Osteoblast (primary cell): ENCODE data around the gene MSRB1. TPM values are rescaled to one million over a fixed set of nuclear protein-coding genes. Genes with fewer than 3 reads are reported as not detected.

Source experiments
- small RNA-seq: library from RNA; depleted of rRNA; stranded (forward); fragments of <200 nt; gene quantifications from one replicate; pipeline ENCODE3, GENCODE V24; 2012
- total RNA-seq: library from RNA; depleted of rRNA; stranded (reverse); fragments of >200 nt; gene quantifications from 2 replicates; pipeline ENCODE4 v1.2.3, GENCODE V29; 2012

Gene MSRB1
- total RNA-seq, 1 donor: 18.1 TPM

Small RNAs within 50 kb of the gene (small RNA-seq; reads per million reads assigned to genes)
- gene AC005363.2 (not detected), gene SNORA10 (not detected), gene SNORA64 (not detected)

Other genes starting within 250 kb of the MSRB1 start
- 64.1 and 71.0 TPM in 2 replicates for gene MAPK8IP3, start 237.0 kb downstream of the MSRB1 start, total RNA-seq
- 49.2 and 55.4 TPM in 2 replicates for gene NME3, start 171.7 kb downstream of the MSRB1 start, total RNA-seq
- 10.0 and 16.3 TPM in 2 replicates for gene EME2, start 170.4 kb downstream of the MSRB1 start, total RNA-seq
- gene MRPS34, start 170.1 kb downstream of the MSRB1 start, total RNA-seq: 40.5 and 47.1 TPM in 2 replicates
- gene SPSB3, start 160.6 kb downstream of the MSRB1 start, total RNA-seq: 33.6 and 42.3 TPM in 2 replicates
- 45.4 and 56.1 TPM in 2 replicates for gene NUBP2, start 160.2 kb downstream of the MSRB1 start, total RNA-seq
- not detected in 2 replicates for gene IGFALS, start 149.5 kb downstream of the MSRB1 start, total RNA-seq
- gene HAGH, start 116.4 kb downstream of the MSRB1 start, total RNA-seq: 28.9 and 32.9 TPM in 2 replicates
- 63.1 and 72.7 TPM in 2 replicates for gene FAHD1, start 116.0 kb downstream of the MSRB1 start, total RNA-seq
- not detected in 2 replicates for gene MEIOB, start 71.0 kb downstream of the MSRB1 start, total RNA-seq
- not detected in 2 replicates for gene HS3ST6, start 24.8 kb downstream of the MSRB1 start, total RNA-seq
- not detected in 2 replicates for gene RPL3L, start 11.5 kb upstream of the MSRB1 start, total RNA-seq
- gene NDUFB10, start 16.3 kb upstream of the MSRB1 start, total RNA-seq: 82.8 and 109 TPM in 2 replicates
- gene RPS2, start 21.6 kb upstream of the MSRB1 start, total RNA-seq: 1,815 and 2,359 TPM in 2 replicates
- gene RNF151, start 23.7 kb upstream of the MSRB1 start, total RNA-seq: 0.36 TPM in 1 of 2 replicates, not detected in the other
- gene TBL3, start 28.9 kb upstream of the MSRB1 start, total RNA-seq: 22.4 and 26.1 TPM in 2 replicates
- under 0.01 and 0.29 TPM in 2 replicates for gene NOXO1, start 38.3 kb upstream of the MSRB1 start, total RNA-seq
- gene GFER, start 41.0 kb upstream of the MSRB1 start, total RNA-seq: 8.7 and 12.1 TPM in 2 replicates
- under 0.01 and 0.59 TPM in 2 replicates for gene SYNGR3, start 46.8 kb upstream of the MSRB1 start, total RNA-seq
- 17.7 and 21.0 TPM in 2 replicates for gene ZNF598, start 66.6 kb upstream of the MSRB1 start, total RNA-seq
- not detected in 2 replicates for gene NPW, start 76.6 kb upstream of the MSRB1 start, total RNA-seq
- 26.8 and 33.7 TPM in 2 replicates for gene NHERF2, start 83.7 kb upstream of the MSRB1 start, total RNA-seq
- 22.8 and 24.8 TPM in 2 replicates for gene NTHL1, start 104.6 kb upstream of the MSRB1 start, total RNA-seq
- 73.1 and 78.9 TPM in 2 replicates for gene TSC2, start 104.8 kb upstream of the MSRB1 start, total RNA-seq
- 139 and 180 TPM in 2 replicates for gene PKD1, start 192.7 kb upstream of the MSRB1 start, total RNA-seq
- 0.36 and 0.59 TPM in 2 replicates for gene RAB26, start 205.4 kb upstream of the MSRB1 start, total RNA-seq
- gene TRAF7, start 212.6 kb upstream of the MSRB1 start, total RNA-seq: 49.5 and 56.1 TPM in 2 replicates